HepG2 (cell line): ENCODE results near the gene XRCC5. TPM values are rescaled to one million over a fixed set of nuclear protein-coding genes. Genes with fewer than 3 reads are reported as not detected.

Source experiments
- FUBP1 ChIP-seq: sonication (generic); formaldehyde crosslinking; IDR thresholded peaks from 2 replicates; pipeline ENCODE4 v1.5.1; 2020; ENCODE audit warnings: missing genetic modification reagents, mild to moderate bottlenecking, borderline replicate concordance
- IRF9 ChIP-seq: sonication (generic); formaldehyde crosslinking; IDR thresholded peaks from 2 replicates; pipeline ENCODE4 v1.8.0; 2022; ENCODE audit warnings: missing genetic modification reagents, mild to moderate bottlenecking, borderline replicate concordance
- MLLT10 ChIP-seq: sonication (generic); formaldehyde crosslinking; IDR thresholded peaks from 2 replicates; pipeline ENCODE4 v1.4.0; 2020; ENCODE audit warnings: missing genetic modification reagents
- MNT ChIP-seq: fragments of 450-650 bp; IDR thresholded peaks from 2 replicates; pipeline ENCODE4 v1.6.1; 2016
- PBX2 ChIP-seq: IDR thresholded peaks from 2 replicates; pipeline ENCODE4 v1.6.1; 2016; ENCODE audit warnings: control low read depth
- PLSCR1 ChIP-seq: sonication (generic); formaldehyde crosslinking; IDR thresholded peaks from 2 replicates; pipeline ENCODE4 v1.5.0; 2020; ENCODE audit warnings: missing genetic modification reagents, mild to moderate bottlenecking, borderline replicate concordance
- REST ChIP-seq, 2 experiments: IDR thresholded peaks; 2 replicates each; pipeline ENCODE4 v1.6.1; 2011 to 2012; ENCODE audit warnings: low read length in 2 of 2, borderline replicate concordance in 1 of 2, low read depth in 1 of 2, mild to moderate bottlenecking in 1 of 2, moderate library complexity in 1 of 2
- SCMH1 ChIP-seq: sonication (generic); formaldehyde crosslinking; IDR thresholded peaks from 2 replicates; pipeline ENCODE4 v1.9.0; 2021; ENCODE audit warnings: missing genetic modification reagents, mild to moderate bottlenecking, borderline replicate concordance
- SKI ChIP-seq: fragments of 450-650 bp; IDR thresholded peaks from one replicate; pipeline ENCODE4 v1.6.1; 2018; ENCODE audit warnings: mild to moderate bottlenecking; ENCODE audit not compliant: partially characterized antibody
- ZNF143 ChIP-seq: sonication (generic); formaldehyde crosslinking; IDR thresholded peaks from 2 replicates; pipeline ENCODE4 v1.4.0; 2020; ENCODE audit warnings: missing genetic modification reagents
- ZNF225 ChIP-seq: sonication (generic); formaldehyde crosslinking; IDR thresholded peaks from 2 replicates; pipeline ENCODE4 v1.4.0; 2020; ENCODE audit warnings: mild to moderate bottlenecking, missing genetic modification reagents
- ZNF253 ChIP-seq: sonication (generic); formaldehyde crosslinking; IDR thresholded peaks from 2 replicates; pipeline ENCODE4 v1.8.0; 2022; ENCODE audit warnings: mild to moderate bottlenecking, missing genetic modification reagents, borderline replicate concordance
- ZNF274 ChIP-seq: sonication (generic); formaldehyde crosslinking; IDR thresholded peaks from 2 replicates; pipeline ENCODE4 v1.5.1; 2020; ENCODE audit warnings: mild to moderate bottlenecking, missing genetic modification reagents
- ZNF484 ChIP-seq: sonication (generic); formaldehyde crosslinking; IDR thresholded peaks from 2 replicates; pipeline ENCODE4 v1.5.1; 2020; ENCODE audit warnings: mild to moderate bottlenecking, low read depth, missing genetic modification reagents, borderline replicate concordance
- ZNF691 ChIP-seq: sonication (generic); formaldehyde crosslinking; IDR thresholded peaks from 2 replicates; pipeline ENCODE4 v1.4.0; 2020; ENCODE audit warnings: missing genetic modification reagents, low read depth, mild to moderate bottlenecking, borderline replicate concordance
- ZNF790 ChIP-seq: sonication (generic); formaldehyde crosslinking; IDR thresholded peaks from 2 replicates; pipeline ENCODE4 v1.8.0; 2022; ENCODE audit warnings: missing genetic modification reagents, mild to moderate bottlenecking, borderline replicate concordance
- polyA plus RNA-seq, 8 experiments: library from polyadenylated mRNA; depleted of rRNA in 3 of 8; stranded (reverse) in 7 of 8; unstranded in 1 of 8; fragments of >200 nt; fragmentation: Illumina TruSeq in 4 of 8; extraction: Trizol in 4 of 8; gene quantifications; 2 replicates each; pipeline versions ENCODE4 v1.2.1 to v1.2.3, GENCODE V29; 2011 to 2016; ENCODE audit warnings: low read depth in 4 of 8, missing spikeins in 1 of 8, mixed read lengths in 1 of 8; ENCODE audit not compliant: insufficient read depth in 1 of 8
- total RNA-seq, 5 experiments: library from RNA; depleted of rRNA; stranded (reverse); fragments of >200 nt; fragmentation: Illumina TruSeq; extraction: Trizol; gene quantifications; 2 replicates each; pipeline ENCODE4 v1.2.3, GENCODE V29; 2016; ENCODE audit warnings: low read depth in 1 of 5

XRCC5 gene
- total and polyA plus RNA-seq, 2 of the 13 experiments (the other 11 are each of a cell fraction or from before 2014, with no cell fraction given), result 264 to 454 TPM

- TF ChIP-seq PLSCR1 (CRISPR knock-in tag) (no peak), ZNF484 (CRISPR knock-in tag) (0 out of 2 replicates have a peak, but pooled peaks have one; percentile 83), SCMH1 (CRISPR knock-in tag) (no peak), MLLT10 (CRISPR knock-in tag) (0 out of 2 replicates have a peak, but pooled peaks have one; percentile 61), ZNF274 (CRISPR knock-in tag) (peak; percentile 93), PBX2 (CRISPR knock-in tag) (no peak), ZNF225 (peak; percentile 99), ZNF253 (CRISPR knock-in tag) (peak; percentile 81; the same call in 1 of the 2 replicates), FUBP1 (CRISPR knock-in tag) (peak; percentile 92; the same call in 1 of the 2 replicates), MNT (0 out of 2 replicates have a peak, but pooled peaks have one; percentile 15), IRF9 (CRISPR knock-in tag) (peak; percentile 90), ZNF691 (CRISPR knock-in tag) (peak; percentile 83; the same call in 1 of the 2 replicates), ZNF143 (CRISPR knock-in tag) (peak; percentile 64; the same call in 1 of the 2 replicates), REST (IDR thresholded peaks at IDR 0.05; ENCODE audit: borderline replicate concordance in 1 of 2, low read depth in 1 of 2, low read length in 2 of 2) (peak in 1 of 2 experiments; percentile 75; a peak in 1 of 4 replicates), ZNF790 (CRISPR knock-in tag) (peak; percentile 98), SKI (no peak)
Measured at GRCh38 chr2:216081487-216082116, 27.5 kb upstream of the XRCC5 start, which contains the start of the genes PECR and TMEM169 (continued).
